Fibroblast of gingiva (primary cell): ENCODE measurements around the gene PRKAG2.
A peak's percentile ranks its signal among the peaks of the same experiment; 100 is the strongest.
"Not testable (repeated sequence)": the region's sequence is repeated elsewhere in the genome, so short reads cannot be mapped to it uniquely, and the experiment has no call there.

Source experiments
- DNase-seq: peaks from one replicate; pipeline ENCODE4 v3.0.0-alpha.2; 2011; ENCODE audit warnings: low read depth

Gene PRKAG2

GRCh38 chr7:151786241-151786640 is 90.7 kb downstream of the PRKAG2 start:
- DNase-seq: no peak

DNA sequence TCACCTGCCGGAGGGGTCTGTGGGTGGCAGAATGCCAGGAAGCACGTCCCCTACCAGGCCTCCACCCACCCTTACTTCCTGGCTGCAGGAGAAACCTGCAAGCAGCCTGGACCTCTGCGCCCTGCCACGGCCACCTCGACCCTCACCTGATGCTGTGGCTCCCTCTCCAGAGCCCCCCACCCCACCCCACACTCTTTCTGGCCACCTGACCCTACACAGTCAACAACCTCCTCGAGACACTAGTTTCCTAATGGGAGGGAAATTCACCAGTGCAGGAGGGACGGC is 91.3 kb downstream of the PRKAG2 start:
- no peak for DNase-seq

DNA sequence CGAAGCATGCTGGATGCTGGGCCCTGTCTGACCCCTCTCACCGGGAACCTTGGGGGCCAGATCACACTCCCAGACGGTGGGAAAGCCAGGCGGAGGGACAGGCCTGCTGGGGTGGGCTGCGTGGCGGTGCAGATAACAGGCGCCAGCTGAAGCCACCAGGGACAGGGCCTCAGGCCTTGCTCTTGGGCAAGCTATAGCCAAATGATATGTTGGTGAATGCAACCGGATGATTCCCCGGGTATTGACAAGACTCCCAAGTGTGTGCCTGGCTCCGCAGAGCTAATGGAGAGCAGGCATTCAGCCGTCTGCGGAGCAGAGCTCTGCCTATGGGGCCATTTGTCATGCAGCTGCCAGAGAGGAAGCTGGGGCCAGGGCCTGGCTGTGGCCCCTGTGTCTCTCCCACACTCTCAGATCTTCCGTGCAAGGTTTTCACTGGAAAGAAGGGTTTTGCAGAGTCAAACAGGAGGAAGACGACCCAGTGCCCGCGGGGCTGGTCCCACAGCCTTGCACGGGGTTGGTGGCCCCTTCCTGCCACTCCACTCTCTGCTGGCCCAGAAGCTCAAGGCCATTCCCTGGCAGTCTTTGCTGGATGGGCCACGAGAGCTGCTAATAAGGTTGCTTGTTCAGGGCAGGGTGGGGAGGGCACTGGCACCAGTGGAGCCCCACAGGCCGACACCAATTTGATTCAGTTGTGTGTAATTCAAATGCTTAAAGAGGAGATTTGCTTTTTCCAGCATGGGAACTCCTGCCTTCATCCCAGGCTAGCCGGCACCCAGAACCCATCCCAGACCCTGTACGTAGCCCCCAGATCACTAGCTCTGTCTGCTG is 91.8 kb downstream of the PRKAG2 start:
- no peak for DNase-seq

- DNase-seq: no peak
Observed at GRCh38 chr7:151783958-151784575, 92.8 kb downstream of the PRKAG2 start.

DNA sequence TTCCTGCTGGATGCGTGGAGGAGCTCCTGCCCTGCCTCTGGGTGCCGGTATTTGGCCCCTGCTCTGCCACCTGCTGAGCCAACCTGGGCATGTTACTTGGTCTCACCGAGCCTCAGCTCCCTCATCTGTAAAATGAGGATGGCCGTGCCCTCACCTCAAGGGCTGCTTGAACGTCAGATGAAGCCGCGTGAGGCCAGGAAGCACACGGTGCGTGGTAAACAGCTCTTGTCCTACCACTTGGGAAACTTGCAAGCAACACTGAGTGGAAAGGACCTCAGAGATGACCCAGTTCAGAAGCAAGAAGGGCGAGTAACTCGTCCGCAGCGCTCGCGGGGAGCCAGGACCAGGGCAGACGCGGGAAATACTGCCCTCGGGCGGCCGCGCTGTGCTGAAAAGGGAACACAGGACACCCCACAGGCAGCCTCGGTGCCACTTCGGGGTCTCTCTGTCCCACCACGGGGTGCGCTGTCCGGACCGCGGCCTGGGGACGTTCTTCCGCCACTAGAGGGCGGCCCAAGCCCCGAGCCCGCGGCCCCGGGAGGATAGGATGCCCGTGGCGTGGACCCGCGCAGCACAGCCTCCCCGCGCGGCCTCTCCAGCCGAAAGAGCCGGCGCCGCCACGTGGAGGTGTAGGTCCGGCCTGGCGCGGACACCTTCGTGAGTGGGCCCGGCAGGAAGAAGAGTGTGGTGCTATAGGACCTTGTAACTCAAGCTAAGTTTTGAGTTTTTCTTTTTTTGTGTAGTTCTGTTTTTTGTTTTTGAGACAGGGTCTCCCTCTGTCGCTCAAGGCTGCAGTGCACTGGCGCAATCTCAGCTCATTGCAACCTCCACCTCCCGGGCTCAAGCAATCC is 94.1 kb downstream of the PRKAG2 start:
- DNase-seq: peak; percentile 43

- not testable (repeated sequence) for DNase-seq
Observed at GRCh38 chr7:151782256-151782597, 94.7 kb downstream of the PRKAG2 start.

- DNase-seq: no peak
Observed at GRCh38 chr7:151781161-151781845, 95.6 kb downstream of the PRKAG2 start.

DNA sequence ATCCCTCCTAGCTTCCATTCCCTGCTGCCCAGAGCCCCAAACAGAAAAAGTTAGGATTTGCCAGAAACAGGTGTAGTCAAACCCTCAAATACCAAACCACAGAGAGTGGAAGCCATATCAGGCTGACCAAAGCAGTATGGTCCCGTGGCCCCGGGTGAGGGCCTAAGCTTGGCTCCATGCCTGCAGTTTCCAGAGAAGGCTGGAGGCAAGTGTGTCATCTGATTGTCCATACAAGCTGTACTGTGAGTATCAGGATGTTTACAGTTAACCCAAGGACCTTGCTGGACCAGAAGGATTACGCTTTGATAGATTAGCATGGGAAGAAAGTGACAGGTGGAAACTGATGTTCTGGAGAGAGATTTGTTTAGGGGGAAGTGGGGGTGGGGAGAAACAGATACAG is 96.3 kb downstream of the PRKAG2 start:
- no peak for DNase-seq

DNA sequence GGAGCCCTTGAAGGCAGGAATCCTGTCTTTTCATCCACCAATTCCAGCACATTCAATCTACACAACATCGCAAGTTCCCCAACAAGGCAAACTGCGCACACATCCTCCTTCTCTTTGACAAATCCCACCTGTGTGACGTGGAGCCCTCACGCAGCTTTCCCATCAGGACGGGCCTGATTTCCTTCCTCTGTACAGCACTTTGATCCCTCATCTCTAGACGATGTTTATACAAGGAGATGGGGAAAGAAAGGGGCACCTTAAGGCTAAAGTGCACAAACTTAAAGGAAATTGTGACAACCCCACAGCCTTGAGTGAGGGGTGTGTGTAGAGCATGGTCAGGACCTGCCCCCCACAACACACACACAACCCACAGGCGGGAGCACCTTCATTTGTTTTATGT is 97.2 kb downstream of the PRKAG2 start:
- no peak for DNase-seq

GRCh38 chr7:151779255-151779654 is 97.7 kb downstream of the PRKAG2 start:
- no peak for DNase-seq

DNA sequence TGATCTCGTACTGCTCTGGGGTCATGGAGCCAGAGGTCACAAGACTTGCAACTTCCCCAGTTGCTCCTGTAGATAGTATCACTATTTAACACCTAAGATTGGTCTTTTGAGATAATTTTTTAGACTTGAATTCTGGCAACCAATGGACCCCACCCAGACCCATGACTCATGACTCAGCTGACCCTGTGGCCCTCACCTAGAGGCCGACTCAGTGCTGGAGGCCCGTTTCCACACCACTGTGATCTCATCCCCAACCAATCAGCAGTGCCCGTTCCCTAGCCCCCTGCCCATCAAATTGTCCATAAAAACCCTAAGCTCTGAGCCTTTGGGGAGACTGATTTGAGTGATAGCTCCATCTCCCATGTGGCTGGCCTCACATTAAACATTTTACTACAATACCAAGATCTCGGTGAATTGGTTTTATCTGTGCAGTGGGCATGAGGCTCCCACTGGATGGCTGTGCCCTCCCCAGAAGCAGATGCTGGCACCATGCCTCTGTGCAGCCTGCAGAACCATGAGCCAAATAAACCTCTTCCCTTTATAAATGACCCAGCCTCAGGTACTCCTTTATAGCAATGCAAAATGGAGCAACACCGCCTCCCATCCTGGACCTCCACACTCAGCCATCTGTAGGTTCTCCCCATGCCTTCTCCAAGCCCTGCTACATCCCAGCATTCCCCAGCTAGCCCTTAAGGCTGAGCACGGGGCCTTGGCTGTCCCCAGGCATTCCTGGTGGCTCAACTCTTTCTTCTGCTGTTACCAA is 98.8 kb downstream of the PRKAG2 start:
- DNase-seq: no peak

GRCh38 chr7:151777495-151777880 is 99.4 kb downstream of the PRKAG2 start:
- DNase-seq: no peak

DNA sequence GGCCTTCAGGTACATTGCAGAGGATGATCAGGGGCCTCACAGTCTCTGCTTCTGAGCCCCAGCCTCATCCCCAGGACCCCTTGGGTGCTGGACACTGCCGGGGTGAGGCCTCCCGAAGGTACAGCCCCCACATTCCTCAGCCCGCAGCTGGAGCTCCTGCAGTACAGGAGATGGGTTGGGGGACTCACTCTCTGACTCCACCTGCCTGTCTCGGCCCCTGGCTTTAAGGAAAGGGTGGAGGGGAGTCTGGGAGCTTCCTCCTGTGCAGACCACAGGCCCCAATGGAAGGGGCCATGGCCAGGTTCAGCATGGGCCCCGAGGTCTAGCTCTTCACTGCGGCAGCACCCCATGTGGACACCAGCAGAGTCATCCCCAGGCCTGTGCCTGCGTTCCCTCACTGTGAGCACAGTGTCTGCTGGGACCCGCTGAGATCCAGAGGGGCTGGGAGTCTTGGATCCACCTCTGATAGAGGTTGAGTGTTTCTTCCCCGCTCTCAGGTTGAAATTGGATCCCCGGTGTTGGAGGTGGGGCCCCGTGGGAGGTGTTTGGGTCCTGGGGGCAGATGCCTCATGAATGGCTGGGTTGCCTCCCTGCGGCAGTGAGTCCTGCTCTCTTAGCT is 99.9 kb downstream of the PRKAG2 start:
- DNase-seq: no peak

DNA sequence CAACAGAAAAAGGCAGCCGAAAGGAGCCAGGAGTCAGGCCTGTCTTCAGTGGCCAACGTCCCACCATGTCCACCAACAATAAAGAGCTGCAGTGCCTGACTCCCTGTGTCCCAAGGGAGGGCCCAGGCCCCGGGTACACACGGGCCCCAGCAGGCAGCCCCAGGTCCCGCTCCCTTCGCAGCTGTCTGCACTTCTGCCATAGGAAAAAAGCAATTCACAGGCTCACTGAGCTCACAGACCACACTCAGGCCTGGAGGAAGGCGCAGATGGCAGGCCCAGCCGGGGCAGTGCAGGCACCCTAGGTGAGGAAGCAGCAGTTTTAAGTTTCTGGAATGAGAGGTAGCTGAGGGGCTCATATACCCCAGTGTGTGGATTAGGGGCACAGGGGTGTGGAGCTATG is 100.5 kb downstream of the PRKAG2 start:
- no peak for DNase-seq

DNA sequence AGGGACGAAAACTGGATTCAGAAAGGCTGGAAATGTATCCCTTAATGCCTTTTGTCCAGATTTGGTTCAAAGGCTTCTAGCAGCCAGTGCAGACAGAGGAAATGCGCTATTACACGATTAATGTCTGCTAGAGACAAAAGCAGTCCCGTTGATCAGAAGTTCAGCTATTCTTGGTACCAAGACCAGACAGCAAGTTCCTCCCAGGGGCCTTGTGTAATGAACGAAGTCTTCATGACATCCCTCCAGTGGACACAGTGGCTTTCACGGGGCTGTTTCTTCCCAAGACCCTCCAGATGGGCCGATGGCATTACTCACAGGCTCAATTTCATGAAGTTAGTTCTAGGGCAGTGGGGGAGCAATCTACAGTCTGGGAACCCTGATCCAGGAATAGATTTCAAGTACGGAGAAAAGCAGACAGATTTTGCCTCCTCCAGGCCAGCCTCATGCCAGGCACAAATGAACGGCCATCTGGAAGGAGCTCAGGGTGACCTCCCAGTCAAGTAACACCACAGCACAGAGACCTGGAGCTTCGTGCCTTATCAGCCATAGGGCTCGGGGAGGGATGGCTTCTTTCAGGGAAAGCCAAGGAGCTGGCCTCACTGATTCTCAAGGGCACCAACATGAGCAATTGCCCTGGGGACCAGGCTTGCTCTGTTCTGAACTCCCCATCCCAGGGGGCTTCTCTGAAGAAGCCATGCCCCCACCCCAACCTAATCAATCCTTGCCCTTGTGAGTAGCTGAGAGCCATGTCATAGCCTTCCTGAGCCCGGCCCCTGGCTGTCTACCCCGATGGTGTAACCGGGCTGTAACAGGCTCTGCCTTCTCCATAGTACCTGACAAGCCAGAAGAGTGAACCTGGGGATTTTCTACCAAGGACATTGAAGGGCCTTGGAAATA is 101.1 kb downstream of the PRKAG2 start:
- no peak for DNase-seq

DNA sequence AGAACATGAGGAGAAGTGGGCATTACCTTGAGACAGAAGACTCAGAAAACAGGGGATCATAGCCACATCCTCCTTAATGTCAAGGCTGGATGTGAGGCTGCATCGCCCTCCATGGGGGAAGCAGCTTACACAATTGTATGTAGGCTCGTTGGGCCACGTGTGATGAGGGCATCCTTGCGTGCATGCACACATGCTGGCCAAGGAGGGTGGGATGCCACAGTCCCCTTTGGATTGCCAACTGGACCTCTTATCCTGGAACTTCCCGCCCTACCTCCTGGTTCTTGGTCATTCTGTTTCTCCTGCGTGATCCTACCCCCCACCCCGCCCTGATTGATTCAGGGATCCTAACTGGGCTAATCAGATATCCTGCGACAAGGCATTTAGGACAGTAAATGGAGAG is 102.0 kb downstream of the PRKAG2 start:
- DNase-seq: no peak

DNA sequence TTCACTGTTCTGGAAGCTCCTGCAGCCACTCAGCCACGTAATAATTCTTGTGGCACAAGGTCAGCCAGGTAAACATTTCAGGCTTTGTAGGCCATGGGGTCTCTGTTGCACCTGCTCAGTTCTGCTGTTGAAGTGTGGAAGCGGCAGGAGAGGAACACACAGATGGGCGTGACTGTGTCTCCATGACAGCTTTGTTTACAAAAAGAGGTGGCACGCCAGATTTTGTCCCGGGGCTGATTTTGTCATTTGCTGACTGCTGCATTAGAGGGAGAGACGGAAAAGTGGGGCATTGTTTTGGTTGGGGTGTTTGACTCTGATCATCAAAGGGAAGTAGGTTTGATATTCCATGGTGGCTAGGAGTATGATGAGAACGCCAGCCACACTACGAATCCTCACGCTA is 103.1 kb downstream of the PRKAG2 start:
- no peak for DNase-seq

GRCh38 chr7:151770232-151770631 is 106.7 kb downstream of the PRKAG2 start:
- no peak for DNase-seq

- DNase-seq: no peak
Observed at GRCh38 chr7:151769188-151769821, 107.6 kb downstream of the PRKAG2 start.

- DNase-seq: no peak
Observed at GRCh38 chr7:151768805-151769187, 108.1 kb downstream of the PRKAG2 start.
